ENCODE results near the gene SDS. TPM values are rescaled to one million over a fixed set of nuclear protein-coding genes. Genes with fewer than 3 reads are reported as not detected.

Gene SDS
- total and polyA plus RNA-seq, 5 experiments from 2014 or later: not detected

DNA sequence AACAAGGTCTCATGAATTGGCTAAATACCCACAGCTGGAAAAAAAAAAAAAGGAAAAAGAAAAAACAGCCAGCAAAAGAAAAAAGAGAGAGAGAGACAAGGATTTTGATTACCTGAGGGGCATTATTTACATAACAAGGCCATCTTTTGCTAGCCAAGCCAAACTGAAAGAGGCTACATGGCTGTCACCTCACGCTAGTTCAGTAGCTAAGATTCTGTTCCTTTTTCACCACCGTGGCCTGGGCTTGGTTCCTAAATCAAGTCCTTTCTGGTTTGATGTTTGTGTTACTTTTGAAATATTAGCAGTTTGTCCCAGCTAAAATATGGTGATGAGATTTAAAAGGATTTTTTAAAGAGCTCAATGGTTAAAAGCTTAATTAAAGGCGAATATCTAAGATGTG lies 2.0 kb upstream of the SDS start:
- Mint-ChIP-seq H3K36me3 (no peaks in the 10 kb centered on the region), H3K9me3 (no peaks in the 10 kb centered on the region), H3K27me3 (peaks cover 4 to 31% (median 10%) of the 10 kb centered on the region in 5 donors), H3K4me1 (peaks cover 0 to 3% (median 0%) of the 10 kb centered on the region in 4 donors), H3K27ac (peak overlapping the region in 1 of 10 donors; percentile 3), H3K4me3 (no peak overlapping the region)
- DNase-seq (no peak), ATAC-seq (no peak)
- POLR2A ChIA-PET: no interaction called here

DNA sequence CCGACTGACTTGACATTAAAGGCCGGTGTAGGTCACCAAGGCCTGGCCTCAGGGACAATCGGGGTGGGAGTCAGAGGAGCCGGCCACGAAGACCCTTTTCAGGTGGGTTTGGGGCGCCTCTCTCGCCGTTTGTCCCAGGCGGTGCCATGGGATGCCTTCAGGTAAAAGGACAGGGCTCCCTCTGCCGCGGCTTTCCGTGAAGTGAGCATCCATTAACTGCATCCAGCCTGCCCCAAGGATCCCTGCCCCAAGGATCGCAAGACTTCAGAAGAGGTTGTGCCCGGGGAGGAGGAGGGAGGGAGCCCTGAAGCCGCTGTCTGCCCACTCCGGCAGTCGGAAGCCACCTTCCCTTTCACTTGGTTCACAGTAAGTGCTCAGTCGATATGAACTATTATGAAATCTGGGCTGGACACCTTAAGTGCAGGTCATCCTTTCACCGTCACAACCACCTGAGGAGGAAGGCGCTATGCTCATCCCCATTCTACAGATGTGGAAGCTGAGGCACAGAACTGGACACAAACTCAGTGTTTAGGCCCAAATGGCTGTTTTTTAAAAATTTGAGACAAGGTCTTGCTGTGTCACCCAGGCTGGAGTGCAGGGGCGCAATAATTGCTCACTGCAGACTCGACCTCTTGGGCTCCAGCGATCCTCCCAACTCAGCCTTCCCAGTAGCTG lies 964 bp downstream of the SDS start:
- no peak overlapping the region for H3K27ac Mint-ChIP-seq
- POLR2A ChIA-PET: no interaction called here
- no peaks in the 10 kb centered on the region for H3K36me3 Mint-ChIP-seq
- no peak overlapping the region for H3K4me3 Mint-ChIP-seq
- peaks cover 0 to 27% (median 6%) of the 10 kb centered on the region in 5 donors for H3K27me3 Mint-ChIP-seq
- H3K4me1 Mint-ChIP-seq: peaks cover 0 to 2% (median 0%) of the 10 kb centered on the region in 4 donors
- DNase-seq: no peak
- H3K9me3 Mint-ChIP-seq: no peaks in the 10 kb centered on the region
- ATAC-seq: no peak

DNA sequence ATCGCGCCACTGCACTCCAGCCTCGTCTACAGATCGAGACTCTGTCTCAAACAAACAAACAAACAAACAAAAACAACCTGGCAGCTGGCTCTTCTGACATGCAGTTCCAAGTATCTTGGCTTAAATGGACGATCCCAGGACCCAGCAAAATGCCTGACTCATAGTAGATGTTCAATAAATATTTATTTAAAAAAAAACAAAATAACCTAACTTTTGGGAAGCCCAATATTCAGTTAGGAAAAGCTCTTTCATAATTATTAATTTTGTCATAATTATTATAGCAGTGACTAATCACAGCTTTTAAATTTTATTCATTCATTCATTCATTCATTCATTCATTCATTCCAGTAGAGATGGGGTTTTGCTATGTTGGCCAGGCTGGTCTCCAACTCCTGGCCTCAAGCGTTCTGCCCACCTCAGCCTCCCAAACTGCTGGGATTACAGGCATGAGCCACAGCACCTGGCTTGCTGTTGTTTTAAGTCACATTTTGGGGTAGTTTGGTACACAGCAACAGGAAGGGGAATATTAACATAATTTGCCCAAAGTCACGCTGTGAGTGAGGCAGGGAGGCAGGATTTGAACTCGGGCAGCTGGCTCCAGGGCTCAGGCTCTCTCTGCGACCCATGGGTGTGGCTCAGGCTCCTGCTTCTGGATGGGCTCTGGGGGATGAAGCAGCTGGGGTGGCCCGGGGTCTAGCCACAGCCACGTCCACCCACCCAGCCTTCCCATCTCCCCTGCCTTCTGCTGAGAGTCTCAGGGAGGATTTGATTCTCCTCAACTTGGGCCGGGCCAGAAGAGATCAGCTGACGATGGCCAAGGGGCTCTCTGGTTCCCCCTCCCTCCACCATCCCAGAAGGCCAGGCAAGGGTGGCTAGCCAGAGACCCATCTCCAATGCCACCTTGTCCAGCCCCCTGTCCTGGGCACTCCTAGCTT lies 2.4 kb downstream of the SDS start:
- POLR2A ChIA-PET: no interaction called here
- Mint-ChIP-seq H3K36me3 (no peaks in the 10 kb centered on the region), H3K4me1 (peaks cover 0 to 2% (median 0%) of the 10 kb centered on the region in 4 donors), H3K9me3 (no peaks in the 10 kb centered on the region), H3K27me3 (peaks cover 0 to 27% (median 6%) of the 10 kb centered on the region in 5 donors), H3K27ac (no peak overlapping the region), H3K4me3 (no peak overlapping the region)
- ATAC-seq (no peak), DNase-seq (no peak)

- H3K4me1 Mint-ChIP-seq: peaks cover 0 to 2% (median 0%) of the 10 kb centered on the region in 4 donors
- POLR2A ChIA-PET: no interaction called here
- peak overlapping the region in 1 of 10 donors; percentile 3 for H3K27ac Mint-ChIP-seq
- no peak overlapping the region for H3K4me3 Mint-ChIP-seq
- H3K36me3 Mint-ChIP-seq: no peaks in the 10 kb centered on the region
- no peak for DNase-seq
- no peak for ATAC-seq
- H3K9me3 Mint-ChIP-seq: peaks cover 0 to 2% (median 0%) of the 10 kb centered on the region in 9 donors
- H3K27me3 Mint-ChIP-seq: peaks cover 0 to 26% (median 5%) of the 10 kb centered on the region in 5 donors
These were observed 3.3 kb downstream of the SDS start for GRCh38 chr12:113400362-113400761.

DNA sequence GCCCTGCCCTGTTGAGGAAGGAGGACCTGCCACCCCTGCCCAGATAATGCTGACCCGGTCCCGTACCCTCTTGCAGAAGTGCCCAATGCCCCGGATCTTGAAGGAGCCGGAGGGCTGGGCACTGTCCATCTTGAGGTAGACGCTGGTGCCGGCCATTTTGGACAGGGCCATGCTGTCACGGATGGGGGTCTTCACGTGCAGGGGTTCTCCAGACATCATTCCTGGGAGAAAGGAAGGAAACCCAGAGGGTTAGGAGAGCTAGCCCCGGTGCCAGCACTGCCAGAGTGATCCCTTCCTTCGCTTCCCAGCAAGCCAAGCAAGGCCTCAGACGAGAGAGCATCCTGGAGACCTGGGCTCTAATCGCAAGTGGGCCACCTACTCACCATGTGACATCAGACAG lies 4.2 kb downstream of the SDS start:
- Mint-ChIP-seq H3K27me3 (peaks cover 0 to 26% (median 4%) of the 10 kb centered on the region in 5 donors), H3K9me3 (peaks cover 0 to 2% (median 0%) of the 10 kb centered on the region in 9 donors), H3K4me3 (no peak overlapping the region), H3K4me1 (peaks cover 0 to 2% (median 0%) of the 10 kb centered on the region in 4 donors), H3K36me3 (no peaks in the 10 kb centered on the region), H3K27ac (no peak overlapping the region)
- no peak for DNase-seq
- no peak for ATAC-seq
- POLR2A ChIA-PET: no interaction called here

DNA sequence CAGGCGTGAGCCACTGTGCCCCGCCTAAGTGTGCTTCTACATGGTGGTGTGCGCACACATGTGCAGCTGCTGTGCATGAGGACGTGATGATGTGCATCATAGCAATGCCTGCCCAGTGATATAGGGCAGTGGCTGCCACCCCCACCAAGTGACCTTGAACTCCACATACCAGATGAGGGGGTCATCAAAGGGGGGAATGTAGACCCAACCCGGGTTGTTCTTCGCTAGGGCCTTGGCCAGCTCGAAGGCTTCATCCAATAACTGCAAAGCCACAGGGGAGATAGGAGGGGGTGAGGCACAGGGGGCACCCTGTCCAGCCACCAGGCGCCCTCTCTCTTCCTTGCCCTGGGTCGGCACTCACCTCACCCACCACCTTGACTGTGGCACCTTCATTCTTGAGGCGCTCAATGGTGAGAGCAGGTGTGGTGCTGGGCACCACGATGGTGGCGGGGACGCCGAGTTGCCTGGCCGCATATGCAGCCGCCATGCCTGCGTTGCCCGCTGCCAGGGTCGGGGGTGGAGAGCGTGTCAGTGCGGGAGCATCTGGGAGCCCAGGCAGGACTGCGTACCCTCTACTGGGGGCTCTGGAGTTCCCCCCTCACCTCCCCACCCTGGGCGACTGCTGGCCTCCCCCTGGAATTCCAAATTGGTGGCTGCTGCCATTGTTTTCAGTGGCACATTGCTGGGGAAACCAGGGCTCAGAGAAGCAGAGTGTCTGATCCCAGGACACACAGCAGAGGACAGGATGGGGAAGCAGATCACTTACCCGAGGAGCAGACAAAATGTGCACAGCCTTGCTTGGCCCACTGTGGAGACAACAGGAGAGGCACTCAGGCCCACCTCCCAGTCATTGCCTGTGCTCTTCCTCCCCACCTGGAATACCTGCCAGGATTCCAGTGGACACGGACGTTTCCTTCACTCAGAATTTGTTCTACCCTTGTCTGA lies 5.1 kb downstream of the SDS start:
- Mint-ChIP-seq H3K36me3 (no peaks in the 10 kb centered on the region), H3K4me3 (no peak overlapping the region), H3K4me1 (no peaks in the 10 kb centered on the region), H3K9me3 (peaks cover 0 to 2% (median 0%) of the 10 kb centered on the region in 9 donors), H3K27ac (no peak overlapping the region), H3K27me3 (peaks cover 0 to 24% (median 1%) of the 10 kb centered on the region in 5 donors)
- ATAC-seq (no peak), DNase-seq (no peak)
- POLR2A ChIA-PET: no interaction called here

GRCh38 chr12:113397497-113398197 lies 6.0 kb downstream of the SDS start:
- POLR2A ChIA-PET: no interaction called here
- H3K4me1 Mint-ChIP-seq: no peaks in the 10 kb centered on the region
- DNase-seq (no peak), ATAC-seq (no peak)
- peak overlapping the region in 1 of 10 donors; percentile 81 for H3K27ac Mint-ChIP-seq
- H3K9me3 Mint-ChIP-seq: peaks cover 0 to 2% (median 0%) of the 10 kb centered on the region in 9 donors
- H3K4me3 Mint-ChIP-seq: no peak overlapping the region
- peaks cover 0 to 17% (median 1%) of the 10 kb centered on the region in 5 donors for H3K27me3 Mint-ChIP-seq
- no peaks in the 10 kb centered on the region for H3K36me3 Mint-ChIP-seq

- no peak for ATAC-seq
- no peak overlapping the region for H3K4me3 Mint-ChIP-seq
- H3K4me1 Mint-ChIP-seq: no peaks in the 10 kb centered on the region
- no peak for DNase-seq
- POLR2A ChIA-PET: no interaction called here
- H3K9me3 Mint-ChIP-seq: peaks cover 0 to 2% (median 0%) of the 10 kb centered on the region in 9 donors
- H3K27me3 Mint-ChIP-seq: peaks cover 0 to 16% (median 1%) of the 10 kb centered on the region in 5 donors
- H3K27ac Mint-ChIP-seq: no peak overlapping the region
- H3K36me3 Mint-ChIP-seq: no peaks in the 10 kb centered on the region
These were observed 6.7 kb downstream of the SDS start for GRCh38 chr12:113396828-113397496.

GRCh38 chr12:113396200-113396599 lies 7.5 kb downstream of the SDS start:
- DNase-seq (no peak), ATAC-seq (no peak)
- Mint-ChIP-seq H3K27ac (no peak overlapping the region), H3K27me3 (peaks cover 0 to 9% (median 1%) of the 10 kb centered on the region in 5 donors), H3K36me3 (no peaks in the 10 kb centered on the region), H3K9me3 (peaks cover 0 to 2% (median 0%) of the 10 kb centered on the region in 9 donors), H3K4me1 (no peaks in the 10 kb centered on the region), H3K4me3 (no peak overlapping the region)
- POLR2A ChIA-PET: no interaction called here

DNA sequence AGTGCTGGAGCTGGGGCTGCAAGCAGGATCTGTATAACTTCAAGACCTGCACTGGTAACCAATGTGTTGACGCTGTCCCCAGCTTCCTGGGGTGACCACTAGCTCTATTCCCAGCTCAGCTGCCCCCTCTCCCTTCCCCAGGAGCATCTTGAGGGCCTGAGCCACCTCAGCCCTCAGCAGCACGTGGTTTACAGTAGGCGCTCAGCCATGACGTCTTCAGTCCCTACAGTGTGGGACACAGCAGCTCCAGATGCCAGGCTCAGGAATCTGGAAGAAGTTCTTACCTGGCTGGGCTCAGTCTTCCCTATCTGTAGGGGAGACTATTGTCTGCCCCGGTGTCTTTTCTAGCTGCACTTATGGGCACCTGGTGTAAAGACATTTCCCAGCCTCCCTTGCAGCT lies 8.6 kb downstream of the SDS start:
- no peaks in the 10 kb centered on the region for H3K4me1 Mint-ChIP-seq
- no peaks in the 10 kb centered on the region for H3K36me3 Mint-ChIP-seq
- H3K4me3 Mint-ChIP-seq: no peak overlapping the region
- H3K27me3 Mint-ChIP-seq: peaks cover 0 to 3% (median 0%) of the 10 kb centered on the region in 5 donors
- H3K27ac Mint-ChIP-seq: peak overlapping the region in 1 of 10 donors; percentile 2
- ATAC-seq (no peak), DNase-seq (no peak)
- peaks cover 0 to 2% (median 0%) of the 10 kb centered on the region in 9 donors for H3K9me3 Mint-ChIP-seq
- POLR2A ChIA-PET: no interaction called here

- POLR2A ChIA-PET: no interaction called here
- Mint-ChIP-seq H3K27ac (peak overlapping the region in 1 of 10 donors; percentile 51), H3K4me1 (no peaks in the 10 kb centered on the region), H3K36me3 (peaks cover 0 to 3% (median under 1%) of the 10 kb centered on the region in 3 donors), H3K9me3 (peaks cover 0 to 2% (median 0%) of the 10 kb centered on the region in 9 donors), H3K4me3 (no peak overlapping the region), H3K27me3 (peaks cover 0 to 2% (median 0%) of the 10 kb centered on the region in 5 donors)
- ATAC-seq (no peak), DNase-seq (no peak)
These were observed 9.9 kb downstream of the SDS start for GRCh38 chr12:113393749-113394148.
